Hematopoietic multipotent progenitor cell (in vitro differentiated cells): ENCODE results near the gene CCDC9B. TPM values are rescaled to one million over a fixed set of nuclear protein-coding genes. Genes with fewer than 3 reads are reported as not detected.

ENCODE experiments used
- DNase-seq, 3 donors: peaks; one replicate each; pipeline ENCODE4 v3.0.0-alpha.2; 2011 to 2015; ENCODE audit warnings: low read depth in 2 of 3, low spot score in 2 of 3
- total RNA-seq: library from RNA; depleted of rRNA; stranded (reverse); fragments of >200 nt; gene quantifications from one replicate; pipeline ENCODE4 v1.2.3, GENCODE V29; 2012

Gene CCDC9B
- total RNA-seq, result 4.6 TPM

DNA sequence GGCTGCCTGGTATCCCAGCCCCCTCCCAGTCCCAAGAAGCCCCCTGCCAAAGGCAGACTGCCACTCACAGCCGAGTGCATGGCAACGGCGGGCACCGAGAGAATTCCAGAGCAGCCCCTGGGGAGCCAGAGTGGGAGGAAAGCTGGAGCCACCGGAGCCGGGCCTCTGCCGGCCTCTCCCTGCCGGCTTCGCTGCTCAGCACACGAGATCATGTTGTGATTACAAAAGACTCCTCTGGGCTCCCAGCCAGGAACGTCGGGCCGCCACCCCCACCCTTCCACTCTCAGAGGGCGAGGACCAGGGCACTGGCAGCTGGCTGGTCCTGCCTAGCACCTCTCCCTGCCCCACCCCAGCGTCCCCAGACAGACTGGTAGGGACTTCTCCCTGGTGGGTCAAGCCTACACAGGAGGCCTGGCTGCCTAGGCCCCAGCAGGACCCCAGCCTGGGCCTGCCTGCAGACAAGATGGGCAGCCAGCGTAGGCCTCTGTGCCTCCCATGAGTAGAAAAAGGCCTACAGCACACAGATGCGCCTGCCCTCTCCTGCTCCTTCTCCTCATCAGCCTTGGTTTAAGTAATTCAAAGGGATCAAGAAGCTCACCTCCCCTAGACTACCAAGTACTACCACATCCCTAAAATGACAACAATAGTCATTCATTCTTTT, at the start of gene CCDC9B:
Gene CCDC9B (minus strand): TSS at position 200 of the 661 bp plus-strand sequence. CDS start 120 bp downstream, at position 80.
- DNase-seq, result peak in 1 of 3 donors; percentile 69

DNA sequence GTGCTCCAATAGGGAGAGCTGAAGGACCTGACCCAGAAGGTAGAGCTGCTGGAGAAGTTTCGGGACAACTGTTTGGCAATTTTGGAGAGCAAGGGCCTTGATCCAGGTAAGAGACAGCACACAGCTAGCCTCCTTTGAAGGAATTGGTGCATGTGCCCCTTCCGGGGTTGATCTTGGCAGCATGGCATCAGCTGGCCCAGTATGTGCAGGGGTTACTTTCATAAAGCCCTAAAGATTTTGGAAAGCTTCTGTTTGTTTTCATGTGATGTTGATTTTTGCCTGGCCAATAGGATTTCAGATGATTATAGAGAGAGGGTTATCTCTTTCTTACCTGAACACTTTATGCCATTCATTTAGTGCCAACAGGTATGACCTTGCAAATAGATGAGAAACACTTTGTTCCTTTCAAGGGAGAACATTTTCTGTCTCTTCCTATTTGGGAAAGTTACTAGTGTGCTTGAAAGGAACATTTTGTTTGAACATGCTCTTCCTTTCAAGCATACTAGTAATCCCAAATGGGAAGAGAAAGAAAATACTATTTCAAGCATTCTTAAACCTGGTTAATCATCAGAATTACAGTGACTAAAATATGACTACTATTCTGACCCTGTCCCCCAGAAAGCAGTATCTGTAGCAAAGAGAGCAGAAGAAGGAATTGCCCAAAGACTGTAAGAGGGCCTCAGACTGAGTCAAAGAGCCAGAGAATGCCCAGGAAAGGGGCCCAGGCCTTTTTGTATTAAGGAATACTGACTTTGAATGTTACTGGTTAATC, 49.3 kb upstream of the CCDC9B start:
- no peak for DNase-seq

DNA sequence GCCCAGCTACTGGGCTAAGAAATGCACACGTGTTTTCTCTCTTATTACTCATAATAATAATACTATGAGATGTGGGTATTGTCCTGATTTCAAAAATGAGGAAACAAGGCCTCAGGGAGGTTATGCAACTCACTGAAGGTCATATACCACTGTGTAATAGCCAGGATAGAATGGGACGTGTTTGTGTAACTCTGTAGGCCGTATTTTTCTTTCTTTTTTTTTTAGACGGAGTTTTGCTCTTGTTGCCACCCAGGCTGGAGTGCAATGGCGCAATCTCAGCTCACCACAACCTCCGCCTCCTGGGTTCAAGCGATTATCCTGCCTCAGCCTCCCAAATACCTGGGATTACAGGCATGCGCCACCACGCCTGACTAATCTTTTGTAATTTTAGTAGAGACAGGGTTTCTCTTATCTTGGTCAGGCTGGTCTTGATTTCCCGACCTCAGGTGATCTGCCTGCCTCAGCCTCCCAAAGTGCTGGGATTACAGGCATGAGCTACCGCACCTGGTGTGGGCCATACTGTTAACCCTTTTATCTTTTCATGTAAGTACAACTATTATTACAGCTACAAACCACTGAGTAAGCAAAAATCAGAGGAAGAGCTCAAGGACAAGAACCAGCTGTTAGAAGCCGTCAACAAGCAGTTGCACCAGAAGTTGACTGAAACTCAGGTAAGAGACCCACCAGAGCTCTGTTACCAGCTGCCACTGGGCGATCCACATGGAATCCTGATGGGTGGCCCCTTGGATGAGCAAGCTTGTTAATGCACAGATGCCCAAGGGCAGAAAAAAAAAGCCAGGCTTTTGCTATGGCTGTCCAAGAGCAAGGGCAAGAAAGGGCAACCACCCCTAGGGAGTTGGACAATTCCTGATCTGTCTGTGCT, 48.4 kb upstream of the CCDC9B start:
- no peak for DNase-seq

DNA sequence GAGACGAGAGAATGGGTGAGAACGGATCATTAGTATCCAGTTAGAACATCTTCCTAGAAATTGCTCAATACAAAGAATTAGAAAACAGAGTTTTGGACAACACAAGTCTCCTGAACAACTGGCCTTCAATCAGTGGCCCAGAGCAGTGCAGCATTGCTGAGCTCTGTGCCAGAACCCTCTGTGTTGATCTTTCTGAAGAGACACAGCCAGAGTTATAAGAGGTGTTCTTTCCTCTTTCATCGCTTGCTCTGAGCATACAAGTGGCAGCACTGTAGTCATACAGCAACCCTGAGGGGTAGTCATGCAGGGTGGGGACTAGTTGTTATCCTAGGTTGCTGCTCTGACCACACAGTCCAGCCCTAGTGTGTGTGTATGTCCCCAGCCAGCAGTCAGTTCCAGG, 45.7 kb upstream of the CCDC9B start:
- DNase-seq, result no peak

DNA sequence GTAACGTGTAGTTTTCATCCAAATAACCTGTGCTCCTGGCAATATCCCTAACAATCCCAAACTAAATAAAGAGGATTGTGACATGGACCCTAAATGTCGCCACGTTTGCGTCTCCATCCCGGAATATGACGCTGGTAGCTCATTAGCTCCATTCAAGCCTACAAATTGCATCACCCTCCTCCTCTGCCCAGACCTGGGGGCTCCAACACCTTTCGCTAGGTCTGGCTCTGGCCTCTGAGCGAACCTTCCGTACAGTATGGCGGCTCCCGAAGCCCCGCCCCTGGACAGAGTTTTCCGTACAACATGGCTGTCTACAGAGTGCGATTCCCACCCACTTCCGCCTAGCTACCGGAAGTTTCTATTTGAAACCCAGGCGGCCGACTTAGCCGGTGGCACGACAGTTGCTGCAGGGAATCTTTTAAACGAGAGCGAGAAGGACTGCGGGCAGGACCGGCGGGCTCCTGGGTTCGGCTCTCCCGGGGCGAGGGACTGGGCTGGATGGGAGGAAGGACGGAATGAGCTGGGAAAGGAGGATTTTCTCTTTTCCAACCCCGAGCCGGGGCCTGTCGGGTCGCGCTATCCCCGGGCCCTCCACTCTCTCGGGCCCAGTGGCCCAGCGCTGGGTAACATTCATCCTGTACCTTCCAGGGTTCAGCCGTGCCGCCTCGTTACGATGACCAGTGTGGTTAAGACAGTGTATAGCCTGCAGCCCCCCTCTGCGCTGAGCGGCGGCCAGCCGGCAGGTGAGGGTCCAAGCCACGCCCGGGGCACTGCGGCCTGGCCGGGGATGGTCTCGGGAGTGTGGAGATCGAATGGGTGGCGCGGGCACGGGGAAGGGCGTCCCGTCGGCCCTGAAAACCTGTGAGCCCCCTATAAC, 42.1 kb upstream of the CCDC9B start, which contains the start of gene KNSTRN:
Gene KNSTRN (plus strand): TSS at position 142 of the 877 bp plus-strand sequence. CDS start 115 bp downstream, at position 257.
- peak; percentile 74 to 96 (median 90) for DNase-seq

DNA sequence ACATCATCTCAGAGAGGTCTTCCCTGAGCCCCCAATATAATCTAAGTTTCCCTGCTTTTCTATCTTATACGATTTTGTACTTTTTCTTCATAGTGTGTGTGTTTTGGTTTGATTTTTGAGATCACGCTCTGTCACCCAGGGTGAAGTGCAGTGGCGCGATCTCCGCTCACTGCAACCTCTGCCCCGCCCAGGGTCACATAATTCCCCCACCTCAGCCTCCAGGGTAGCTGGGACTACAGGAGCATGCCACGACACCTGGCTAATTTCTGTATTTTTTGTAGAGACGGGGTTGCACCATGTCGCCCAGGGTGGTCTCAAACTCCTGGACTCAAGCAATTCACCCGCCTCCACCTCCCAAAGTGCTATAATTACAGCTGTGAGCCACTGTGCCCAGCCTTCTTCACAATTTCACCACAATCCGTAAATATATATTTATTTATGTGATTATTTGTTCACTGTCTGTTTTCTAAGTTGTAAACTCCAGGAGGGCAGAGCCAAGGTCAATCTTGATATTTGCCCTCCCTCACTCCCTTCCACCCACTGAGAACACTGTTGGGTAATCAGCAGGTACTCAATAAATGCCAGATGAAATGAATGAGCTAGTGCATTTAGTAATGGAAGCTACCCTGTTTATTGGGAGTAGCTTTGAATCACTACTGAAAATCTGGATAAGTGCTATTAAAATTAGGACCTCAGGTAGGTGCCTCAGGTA, 41.2 kb upstream of the CCDC9B start:
- no peak for DNase-seq

DNA sequence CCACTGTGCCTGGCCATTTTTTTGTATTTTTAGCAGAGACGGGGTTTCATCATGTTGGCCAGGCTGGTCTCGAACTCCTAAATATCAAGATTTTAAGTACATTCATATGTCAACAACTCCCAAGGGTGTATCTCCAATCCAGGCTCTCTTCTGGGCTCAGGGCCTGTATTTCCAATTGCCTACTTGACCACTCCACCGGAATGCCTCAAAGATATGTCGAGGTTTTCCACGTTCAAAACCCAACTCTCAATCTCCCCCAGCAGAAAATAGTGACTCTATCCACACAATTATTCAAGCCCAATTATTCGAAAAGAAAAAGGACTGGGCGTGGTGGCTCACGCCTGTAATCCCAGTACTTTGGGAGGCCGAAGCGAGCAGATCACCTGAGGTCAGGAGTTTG, 39.9 kb upstream of the CCDC9B start:
- DNase-seq, result no peak

DNA sequence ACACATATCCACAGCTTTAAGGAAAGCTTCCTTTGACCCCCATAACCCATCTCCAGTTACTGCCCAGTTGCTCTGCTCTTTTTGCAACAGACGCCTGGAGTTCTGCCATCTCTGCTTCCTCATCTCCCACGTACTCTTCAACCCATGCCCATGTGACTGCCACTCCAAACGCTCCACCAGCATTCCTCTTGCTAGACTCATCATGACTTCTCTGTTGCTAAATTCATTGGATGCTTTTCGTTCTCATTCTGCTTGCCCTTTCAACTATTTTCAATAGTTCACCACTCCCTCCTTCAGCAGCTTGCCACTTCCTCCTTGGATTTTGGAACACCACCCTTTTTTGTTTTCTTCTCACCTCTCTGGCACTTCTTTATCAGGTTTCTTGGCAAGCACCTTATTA, 39.1 kb upstream of the CCDC9B start:
- no peak for DNase-seq

DNA sequence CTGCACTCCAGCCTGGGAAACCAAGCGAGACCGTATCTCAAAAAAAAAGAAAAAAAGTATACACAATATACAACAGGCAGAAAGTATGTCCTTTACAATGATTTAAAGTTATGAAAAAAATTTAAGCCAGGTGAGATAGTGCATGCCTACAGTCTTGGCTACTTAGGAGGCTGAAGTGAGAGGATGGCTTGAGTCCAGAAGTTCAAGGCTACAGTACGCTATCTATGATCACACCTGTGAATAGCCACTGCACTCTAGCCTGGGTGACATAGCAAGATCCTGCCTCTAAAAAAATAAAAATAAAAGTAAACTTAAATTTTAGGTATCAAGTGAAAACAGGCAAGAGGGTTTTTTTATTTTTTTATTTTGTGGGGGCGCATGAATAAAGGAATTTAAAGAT, 38.6 kb upstream of the CCDC9B start:
- DNase-seq, result no peak

DNA sequence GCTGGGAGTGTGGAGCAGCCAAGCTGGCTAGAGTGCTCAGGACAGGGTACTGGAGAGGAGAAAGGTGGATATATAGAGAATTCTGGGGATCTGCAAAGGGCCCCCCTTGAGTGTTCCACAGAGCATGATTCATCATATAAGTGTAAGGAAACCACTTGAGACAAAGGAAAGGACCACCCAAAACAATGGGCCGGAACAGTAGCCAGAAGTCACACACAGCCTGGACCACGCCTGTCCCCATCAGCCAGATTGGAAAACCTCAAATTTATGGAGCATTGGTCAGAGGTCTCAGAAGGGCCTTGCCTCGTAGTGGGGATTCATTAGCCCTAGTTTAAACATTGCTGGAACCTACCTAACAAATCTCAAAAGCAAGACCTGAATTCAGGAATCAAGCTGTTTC, 36.9 kb upstream of the CCDC9B start:
- no peak for DNase-seq

DNA sequence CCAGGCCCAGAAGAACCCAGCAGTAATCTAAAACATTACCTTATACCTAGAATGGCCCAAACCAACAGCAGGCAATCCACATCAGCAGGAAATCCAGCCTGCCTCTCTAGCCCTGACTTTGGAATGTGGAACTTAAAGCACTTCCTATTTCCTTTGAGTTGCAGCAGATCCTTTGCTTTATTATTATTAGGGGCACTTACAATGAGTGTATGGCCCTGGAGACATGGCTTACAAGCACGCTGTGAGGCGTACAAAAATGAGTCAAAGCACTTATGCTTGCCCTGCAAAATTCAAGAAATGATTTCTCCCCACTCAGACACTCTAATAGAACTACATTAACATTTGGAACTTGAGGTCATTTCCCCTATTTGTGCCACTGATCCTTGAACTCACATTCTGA, 32.2 kb upstream of the CCDC9B start:
- DNase-seq, result no peak

DNA sequence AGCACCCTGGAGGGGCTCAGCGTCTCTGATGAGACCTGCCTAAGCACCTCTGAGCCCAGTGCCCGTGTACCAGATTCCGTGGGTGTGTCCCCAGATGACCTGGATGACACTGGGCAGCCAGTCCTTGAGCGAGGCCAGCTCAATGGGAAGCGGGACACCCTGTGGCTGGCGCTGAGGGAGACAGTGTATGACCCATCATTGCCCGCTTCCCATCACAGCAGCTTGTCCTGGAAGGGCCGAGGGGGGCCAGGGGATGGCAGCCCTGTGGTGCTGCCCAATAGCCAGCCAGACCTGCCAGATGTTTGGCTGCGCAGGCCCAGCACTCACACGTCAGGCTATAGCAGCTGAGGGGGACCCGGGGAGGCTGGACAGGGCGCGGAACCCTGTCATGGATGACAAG, 29.2 kb upstream of the CCDC9B start:
- DNase-seq, result no peak

DNA sequence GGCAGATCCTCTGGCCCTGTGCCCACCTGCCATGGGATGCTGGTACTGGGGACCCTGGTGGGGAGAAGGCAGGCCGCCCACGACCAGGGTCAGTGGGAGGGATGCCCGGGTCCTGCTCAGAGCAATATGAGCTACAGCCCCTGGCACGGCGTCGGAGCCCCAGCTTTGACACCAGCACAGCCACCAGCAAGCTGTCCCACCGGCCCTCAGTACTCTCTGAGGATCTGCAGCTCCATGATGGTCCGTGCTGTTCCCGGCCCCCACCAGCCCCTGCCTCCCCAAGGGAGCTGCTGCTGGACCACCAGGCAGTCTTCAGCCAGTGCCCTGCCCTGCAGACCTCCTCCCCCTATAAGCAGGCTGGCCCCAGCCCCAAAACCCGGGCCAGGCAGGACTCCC, 28.7 kb upstream of the CCDC9B start:
- no peak for DNase-seq

DNA sequence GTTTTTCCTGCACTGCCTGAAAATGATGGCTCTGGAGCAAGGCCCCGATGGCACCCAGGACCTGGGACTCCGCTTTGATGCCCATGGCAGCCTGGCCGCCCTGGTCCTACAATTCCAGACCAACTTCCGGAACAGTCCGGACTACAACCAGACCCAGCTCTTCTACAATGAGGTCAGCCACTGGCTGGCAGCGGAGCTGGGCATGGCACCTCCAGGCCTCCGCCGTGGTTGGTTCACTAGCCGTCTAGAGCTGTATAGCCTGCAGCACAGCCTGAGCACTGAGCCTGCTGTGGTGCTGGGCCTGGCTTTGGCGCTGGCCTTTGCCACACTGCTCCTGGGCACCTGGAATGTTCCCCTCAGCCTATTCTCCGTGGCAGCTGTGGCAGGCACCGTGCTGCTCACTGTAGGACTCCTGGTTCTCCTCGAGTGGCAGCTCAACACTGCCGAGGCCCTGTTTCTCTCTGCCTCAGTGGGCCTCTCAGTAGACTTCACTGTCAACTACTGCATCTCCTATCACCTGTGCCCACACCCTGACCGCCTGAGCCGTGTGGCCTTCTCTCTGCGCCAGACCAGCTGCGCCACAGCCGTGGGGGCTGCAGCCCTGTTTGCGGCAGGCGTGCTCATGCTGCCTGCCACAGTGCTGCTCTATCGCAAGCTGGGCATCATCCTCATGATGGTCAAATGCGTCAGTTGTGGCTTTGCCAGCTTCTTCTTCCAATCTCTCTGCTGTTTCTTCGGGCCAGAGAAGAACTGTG, 28.2 kb upstream of the CCDC9B start:
- DNase-seq, result no peak

DNA sequence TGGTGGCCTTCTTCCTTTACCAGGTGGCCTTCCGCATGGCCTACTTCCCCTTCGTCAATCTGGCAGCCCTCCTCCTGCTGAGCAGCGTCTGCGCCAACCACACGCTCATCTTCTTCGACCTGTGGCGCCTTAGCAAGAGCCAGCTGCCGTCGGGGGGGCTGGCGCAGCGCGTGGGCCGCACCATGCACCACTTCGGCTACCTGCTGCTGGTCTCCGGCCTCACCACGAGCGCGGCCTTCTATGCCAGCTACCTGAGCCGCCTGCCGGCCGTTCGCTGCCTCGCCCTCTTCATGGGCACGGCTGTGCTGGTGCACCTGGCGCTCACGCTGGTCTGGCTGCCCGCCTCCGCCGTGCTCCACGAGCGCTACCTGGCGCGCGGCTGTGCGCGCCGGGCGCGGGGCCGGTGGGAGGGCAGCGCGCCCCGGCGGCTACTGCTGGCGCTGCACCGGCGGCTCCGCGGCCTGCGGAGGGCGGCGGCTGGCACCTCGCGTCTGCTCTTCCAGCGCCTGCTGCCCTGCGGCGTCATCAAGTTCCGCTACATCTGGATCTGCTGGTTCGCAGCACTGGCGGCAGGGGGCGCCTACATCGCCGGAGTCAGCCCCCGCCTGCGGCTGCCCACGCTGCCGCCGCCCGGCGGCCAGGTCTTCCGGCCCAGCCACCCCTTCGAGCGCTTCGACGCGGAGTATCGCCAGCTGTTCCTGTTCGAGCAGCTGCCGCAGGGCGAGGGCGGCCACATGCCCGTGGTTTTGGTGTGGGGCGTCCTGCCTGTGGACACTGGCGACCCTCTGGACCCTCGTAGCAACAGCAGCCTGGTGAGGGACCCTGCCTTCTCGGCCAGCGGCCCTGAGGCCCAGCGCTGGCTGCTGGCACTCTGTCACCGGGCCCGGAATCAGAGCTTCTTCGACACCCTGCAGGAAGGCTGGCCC, 27.2 kb upstream of the CCDC9B start:
- peak; percentile 73 to 96 (median 94) for DNase-seq

DNA sequence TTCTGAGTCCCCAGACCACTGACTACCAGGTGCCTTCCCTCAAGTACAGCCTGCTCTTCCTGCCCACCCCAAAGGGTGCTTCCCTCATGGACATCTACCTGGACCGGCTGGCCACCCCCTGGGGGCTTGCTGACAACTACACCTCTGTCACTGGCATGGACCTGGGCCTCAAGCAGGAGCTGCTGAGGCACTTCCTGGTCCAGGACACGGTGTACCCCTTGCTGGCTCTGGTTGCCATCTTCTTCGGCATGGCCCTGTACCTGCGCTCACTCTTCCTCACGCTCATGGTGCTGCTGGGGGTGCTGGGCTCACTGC, 26.6 kb upstream of the CCDC9B start:
- DNase-seq, result no peak

DNA sequence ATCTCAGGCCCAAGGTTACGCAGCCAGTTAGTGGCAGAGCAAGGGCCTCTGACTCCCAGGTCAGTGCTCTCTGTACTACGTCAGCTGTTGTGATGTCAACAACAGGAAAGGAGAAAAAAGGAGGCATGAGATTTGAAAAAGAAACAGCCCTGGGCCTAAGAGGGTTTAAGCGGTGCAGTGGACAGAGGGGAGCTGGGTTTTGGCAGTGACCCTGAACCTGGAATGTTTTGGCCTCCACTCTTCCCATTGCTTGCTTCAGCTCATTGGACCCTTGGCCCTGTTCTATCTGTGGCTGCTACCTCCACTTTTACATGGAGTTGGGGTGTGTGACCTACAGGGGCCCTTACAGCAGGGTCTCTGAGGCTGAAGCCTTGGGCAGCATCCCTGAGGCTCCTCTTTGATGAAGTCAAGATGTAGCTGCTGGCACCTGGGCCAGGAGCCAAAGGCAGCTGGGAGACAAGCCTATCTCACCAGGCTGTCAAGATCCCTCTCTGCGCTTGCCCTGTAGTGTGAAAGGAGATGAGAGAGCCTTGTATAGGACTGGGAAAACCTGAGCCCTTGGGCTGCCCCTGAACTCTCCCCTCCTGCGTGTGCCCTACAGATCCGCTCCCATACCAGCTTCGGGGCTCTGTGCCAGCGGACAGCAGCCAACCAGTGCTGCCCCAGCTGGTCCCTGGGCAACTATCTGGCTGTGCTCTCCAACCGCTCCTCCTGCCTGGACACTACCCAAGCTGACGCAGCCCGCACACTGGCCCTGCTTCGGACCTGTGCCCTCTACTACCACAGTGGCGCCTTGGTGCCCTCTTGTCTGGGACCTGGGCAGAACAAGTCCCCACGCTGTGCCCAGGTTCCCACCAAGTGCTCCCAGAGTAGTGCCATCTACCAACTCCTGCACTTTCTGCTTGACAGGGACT, 26.0 kb upstream of the CCDC9B start:
- no peak for DNase-seq
